ENCODE results near the gene RCAN2.

GRCh38 chr6:46302176-46302575, 189.1 kb downstream of the RCAN2 start:
- no peak for TF ChIP-seq CTCF (conservative IDR thresholded peaks at IDR 0.05; ENCODE audit: low read length)
- no peak for TF ChIP-seq EZH2phosphoT487 (IDR thresholded peaks at IDR 0.05; ENCODE audit: borderline replicate concordance, low read depth, low read length)

Measured in OCI-LY7 (cell line).